Neuron (in vitro differentiated cells): ENCODE data around the gene CMSS1.

Experiments used
- H2AFZ ChIP-seq: one replicate; pipeline ENCODE4 v1.6.1; 2013; ENCODE audit warnings: low read depth, mild to moderate bottlenecking, inconsistent platforms, low read length, moderate library complexity
- H3K27me3 ChIP-seq: one replicate; pipeline ENCODE4 v1.6.1; 2013; ENCODE audit warnings: low read length; ENCODE audit not compliant: insufficient read depth
- H3K36me3 ChIP-seq: one replicate; pipeline ENCODE4 v1.6.1; 2013; ENCODE audit warnings: low read length; ENCODE audit not compliant: insufficient read depth
- H3K4me1 ChIP-seq: one replicate; pipeline ENCODE4 v1.6.1; 2013; ENCODE audit warnings: low read length; ENCODE audit not compliant: insufficient read depth
- H3K4me3 ChIP-seq: 2 replicates; pipeline ENCODE4 v1.5.1; 2013; ENCODE audit warnings: mild to moderate bottlenecking, low read length, moderate library complexity
- H3K9me3 ChIP-seq: one replicate; pipeline ENCODE4 v1.6.1; 2013; ENCODE audit warnings: low read length

Gene CMSS1

GRCh38 chr3:100125161-100125938, 307.7 kb downstream of the CMSS1 start:
- Histone ChIP-seq H3K9me3 (no peaks in the 10 kb centered on the region), H3K4me3 (no peak overlapping the region), H3K4me1 (peaks cover 11% of the 10 kb centered on the region), H2AFZ (no peak overlapping the region), H3K36me3 (no peaks in the 10 kb centered on the region), H3K27me3 (no peaks in the 10 kb centered on the region)

- Histone ChIP-seq H3K4me1 (peaks cover 6% of the 10 kb centered on the region), H3K9me3 (no peaks in the 10 kb centered on the region), H2AFZ (no peak overlapping the region), H3K36me3 (no peaks in the 10 kb centered on the region), H3K4me3 (no peak overlapping the region), H3K27me3 (no peaks in the 10 kb centered on the region)
Measured at GRCh38 chr3:100127792-100128191, 310.1 kb downstream of the CMSS1 start.

- H3K36me3 ChIP-seq, result no peaks in the 10 kb centered on the region
- no peak overlapping the region for H3K4me3 ChIP-seq
- H3K9me3 ChIP-seq, result no peaks in the 10 kb centered on the region
- H2AFZ ChIP-seq, result no peak overlapping the region
- H3K4me1 ChIP-seq, result peaks cover 3% of the 10 kb centered on the region
- H3K27me3 ChIP-seq, result no peaks in the 10 kb centered on the region
Measured at GRCh38 chr3:100128565-100128964, 310.9 kb downstream of the CMSS1 start.

GRCh38 chr3:100129941-100130340, 312.3 kb downstream of the CMSS1 start:
- Histone ChIP-seq H3K4me3 (no peak overlapping the region), H3K36me3 (no peaks in the 10 kb centered on the region), H3K27me3 (no peaks in the 10 kb centered on the region), H2AFZ (no peak overlapping the region), H3K4me1 (no peaks in the 10 kb centered on the region), H3K9me3 (no peaks in the 10 kb centered on the region)

- Histone ChIP-seq H3K9me3 (no peaks in the 10 kb centered on the region), H3K27me3 (no peaks in the 10 kb centered on the region), H3K4me3 (no peak overlapping the region), H3K36me3 (no peaks in the 10 kb centered on the region), H3K4me1 (no peaks in the 10 kb centered on the region), H2AFZ (no peak overlapping the region)
Measured at GRCh38 chr3:100131241-100131640, 313.6 kb downstream of the CMSS1 start.

- Histone ChIP-seq H3K36me3 (no peaks in the 10 kb centered on the region), H2AFZ (no peak overlapping the region), H3K9me3 (no peaks in the 10 kb centered on the region), H3K4me1 (no peaks in the 10 kb centered on the region), H3K27me3 (no peaks in the 10 kb centered on the region), H3K4me3 (no peak overlapping the region)
Measured at GRCh38 chr3:100136921-100137320, 319.3 kb downstream of the CMSS1 start.

- no peaks in the 10 kb centered on the region for H3K9me3 ChIP-seq
- H2AFZ ChIP-seq, result no peak overlapping the region
- no peaks in the 10 kb centered on the region for H3K36me3 ChIP-seq
- no peak overlapping the region for H3K4me3 ChIP-seq
- H3K4me1 ChIP-seq, result no peaks in the 10 kb centered on the region
- H3K27me3 ChIP-seq, result no peaks in the 10 kb centered on the region
Measured at GRCh38 chr3:100140976-100141375, 323.3 kb downstream of the CMSS1 start.

- no peaks in the 10 kb centered on the region for H3K36me3 ChIP-seq
- no peak overlapping the region for H3K4me3 ChIP-seq
- H3K4me1 ChIP-seq, result no peaks in the 10 kb centered on the region
- no peaks in the 10 kb centered on the region for H3K9me3 ChIP-seq
- no peak overlapping the region for H2AFZ ChIP-seq
- H3K27me3 ChIP-seq, result no peaks in the 10 kb centered on the region
Measured at GRCh38 chr3:100141586-100141985, 323.9 kb downstream of the CMSS1 start.

- Histone ChIP-seq H3K27me3 (no peaks in the 10 kb centered on the region), H3K36me3 (no peaks in the 10 kb centered on the region), H2AFZ (no peak overlapping the region), H3K4me1 (no peaks in the 10 kb centered on the region), H3K4me3 (no peak overlapping the region), H3K9me3 (no peaks in the 10 kb centered on the region)
Measured at GRCh38 chr3:100144255-100144866, 326.7 kb downstream of the CMSS1 start.

GRCh38 chr3:100149130-100149529, 331.5 kb downstream of the CMSS1 start:
- H3K9me3 ChIP-seq, result no peaks in the 10 kb centered on the region
- no peaks in the 10 kb centered on the region for H3K27me3 ChIP-seq
- H3K4me1 ChIP-seq, result no peaks in the 10 kb centered on the region
- no peaks in the 10 kb centered on the region for H3K36me3 ChIP-seq
- no peak overlapping the region for H2AFZ ChIP-seq
- no peak overlapping the region for H3K4me3 ChIP-seq

GRCh38 chr3:100149713-100150415, 332.2 kb downstream of the CMSS1 start:
- no peaks in the 10 kb centered on the region for H3K4me1 ChIP-seq
- no peaks in the 10 kb centered on the region for H3K27me3 ChIP-seq
- no peak overlapping the region for H2AFZ ChIP-seq
- no peak overlapping the region for H3K4me3 ChIP-seq
- H3K9me3 ChIP-seq, result no peaks in the 10 kb centered on the region
- H3K36me3 ChIP-seq, result no peaks in the 10 kb centered on the region

- no peaks in the 10 kb centered on the region for H3K27me3 ChIP-seq
- no peak overlapping the region for H2AFZ ChIP-seq
- peaks cover 2% of the 10 kb centered on the region for H3K9me3 ChIP-seq
- no peaks in the 10 kb centered on the region for H3K4me1 ChIP-seq
- H3K36me3 ChIP-seq, result no peaks in the 10 kb centered on the region
- H3K4me3 ChIP-seq, result no peak overlapping the region
Measured at GRCh38 chr3:100150473-100150872, 332.8 kb downstream of the CMSS1 start.

GRCh38 chr3:100151024-100151707, 333.5 kb downstream of the CMSS1 start:
- H3K9me3 ChIP-seq, result peaks cover 2% of the 10 kb centered on the region
- H3K36me3 ChIP-seq, result no peaks in the 10 kb centered on the region
- no peak overlapping the region for H3K4me3 ChIP-seq
- no peaks in the 10 kb centered on the region for H3K4me1 ChIP-seq
- no peaks in the 10 kb centered on the region for H3K27me3 ChIP-seq
- no peak overlapping the region for H2AFZ ChIP-seq
